Ovary (tissue), 9 donors: ENCODE results near the gene RAP1A. TPM values are rescaled to one million over a fixed set of nuclear protein-coding genes. Genes with fewer than 3 reads are reported as not detected.

Experiments
- DNase-seq, 5 donors: peaks; one replicate each; pipeline ENCODE4 v3.0.0-alpha.2; 2019 to 2020
- H3K27ac ChIP-seq, 2 donors: fragments of 200-600 bp; one replicate each; pipeline versions ENCODE4 v1.5.1 to v1.8.0; 2019 to 2022
- H3K27me3 ChIP-seq: fragments of 200-600 bp; one replicate; pipeline ENCODE4 v1.8.0; 2022
- H3K36me3 ChIP-seq: fragments of 200-600 bp; sonication (generic); one replicate; pipeline ENCODE4 v1.5.1; 2019
- H3K4me1 ChIP-seq: one replicate; pipeline ENCODE4 v1.8.1; 2013; ENCODE audit warnings: mild to moderate bottlenecking, moderate library complexity; ENCODE audit not compliant: insufficient read depth
- H3K4me3 ChIP-seq: fragments of 200-600 bp; sonication (generic); one replicate; pipeline ENCODE4 v1.5.1; 2017
- H3K9me3 ChIP-seq, 2 donors: fragments of 200-600 bp in 1 of 2; sonication (generic) in 1 of 2; one replicate each; pipeline versions ENCODE4 v1.5.1 to v1.8.1; 2013 to 2019; ENCODE audit warnings: mild to moderate bottlenecking in 1 of 2, moderate library complexity in 1 of 2
- EP300 ChIP-seq: sonication (generic); formaldehyde crosslinking; IDR thresholded peaks from one replicate; pipeline ENCODE4 v1.6.1; 2017; ENCODE audit warnings: antibody characterized with exemption
- POLR2A ChIP-seq: fragments of 450-650 bp; IDR thresholded peaks from one replicate; pipeline ENCODE4 v1.6.1; 2017; ENCODE audit warnings: antibody characterized with exemption, mild to moderate bottlenecking, moderate library complexity
- WGBS, 3 donors: extraction: QIAGEN DNeasy Blood & Tissue Kit in 1 of 3; methylation state at CpG; one replicate each; pipeline versions ENCODE4 v1.1.5 to v1.1.7; 2013 to 2017; 5-methylcytosine and 5-hydroxymethylcytosine counted together
- intact Hi-C, 4 donors: fragments of 100-400 bp; cut with DNase I; formaldehyde crosslinking; loops; one replicate each; pipeline versions ENCODE4 v1.11.0 to v1.15.1; 2022 to 2023
- polyA plus RNA-seq, 2 donors: library from polyadenylated mRNA; stranded (reverse); fragments of 200-250 nt in 1 of 2; fragments of 350-450 nt in 1 of 2; fragmentation: Illumina TruSeq in 1 of 2; extraction: RNeasy Lipid Tissue Mini Kit (QIAGEN cat#74804) in 1 of 2; gene quantifications; one replicate each; pipeline ENCODE4 v1.2.3, GENCODE V29; 2013 to 2014
- total RNA-seq, 7 donors: library from RNA; depleted of rRNA in 2 of 7; stranded (reverse); fragments of >200 nt in 2 of 7; fragmentation: NEBNext Ultra II Directional in 3 of 7; extraction: Animal tissue kit (Norgen Biotek cat#: 25700) in 3 of 7; gene quantifications; one replicate each; pipeline versions ENCODE4 v1.1.0 to v1.2.4, GENCODE V29; 2016 to 2023
- TF ChIP-seq, protein P1 (sequence below), 3 donors: fragments of 450-650 bp in 2 of 3; fragments of 200-600 bp in 1 of 3; IDR thresholded peaks; one replicate each; pipeline versions ENCODE4 v1.5.1 to v1.8.0; 2016 to 2022; ENCODE audit warnings: antibody characterized with exemption in 3 of 3, mild to moderate bottlenecking in 1 of 3
- donor health status: DM: no; HTN: no; CAD: no; lungs with moderate emphysema.
- donor health status: DM: no; HTN: no; CAD: no.
- donor health status: Bipolar disorder and iron deficiency.
- donor health status: DM: yes; HTN: yes; CAD: no.
- donor health status: DM: no; HTN: no; CAD: no.
- donor health status: DM: yes; HTN: yes; CAD: no.

RAP1A gene
- total and polyA plus RNA-seq, 9 donors = 22.2 to 118 (median 59.1) TPM

DNA sequence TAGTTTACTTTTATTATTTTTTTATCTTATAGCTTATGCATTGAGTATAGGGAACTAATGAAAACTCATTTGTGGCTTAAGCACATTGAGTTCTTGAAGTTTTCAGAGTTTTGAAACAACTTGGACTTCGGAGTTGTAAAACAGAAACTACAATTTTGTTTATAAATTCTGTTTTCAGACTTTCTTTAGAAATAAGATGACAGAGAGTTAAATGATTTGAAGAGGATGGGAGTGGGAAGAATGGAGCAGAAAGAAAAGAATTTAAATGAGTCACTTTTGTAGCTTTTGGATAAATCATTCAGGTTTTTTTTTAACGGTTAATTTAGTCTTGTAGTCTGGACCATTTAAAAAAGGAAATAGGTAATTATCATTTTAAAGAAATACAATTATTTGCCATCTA lies 87.3 kb downstream of the RAP1A start:
- H3K27me3 ChIP-seq = no peaks in the 10 kb centered on the region
- no peaks in the 10 kb centered on the region for H3K36me3 ChIP-seq
- no peak overlapping the region for H3K4me3 ChIP-seq
- H3K27ac ChIP-seq = no peak overlapping the region
- no peak for TF ChIP-seq POLR2A
- no peak for TF ChIP-seq EP300
- TF ChIP-seq, protein P1, sequence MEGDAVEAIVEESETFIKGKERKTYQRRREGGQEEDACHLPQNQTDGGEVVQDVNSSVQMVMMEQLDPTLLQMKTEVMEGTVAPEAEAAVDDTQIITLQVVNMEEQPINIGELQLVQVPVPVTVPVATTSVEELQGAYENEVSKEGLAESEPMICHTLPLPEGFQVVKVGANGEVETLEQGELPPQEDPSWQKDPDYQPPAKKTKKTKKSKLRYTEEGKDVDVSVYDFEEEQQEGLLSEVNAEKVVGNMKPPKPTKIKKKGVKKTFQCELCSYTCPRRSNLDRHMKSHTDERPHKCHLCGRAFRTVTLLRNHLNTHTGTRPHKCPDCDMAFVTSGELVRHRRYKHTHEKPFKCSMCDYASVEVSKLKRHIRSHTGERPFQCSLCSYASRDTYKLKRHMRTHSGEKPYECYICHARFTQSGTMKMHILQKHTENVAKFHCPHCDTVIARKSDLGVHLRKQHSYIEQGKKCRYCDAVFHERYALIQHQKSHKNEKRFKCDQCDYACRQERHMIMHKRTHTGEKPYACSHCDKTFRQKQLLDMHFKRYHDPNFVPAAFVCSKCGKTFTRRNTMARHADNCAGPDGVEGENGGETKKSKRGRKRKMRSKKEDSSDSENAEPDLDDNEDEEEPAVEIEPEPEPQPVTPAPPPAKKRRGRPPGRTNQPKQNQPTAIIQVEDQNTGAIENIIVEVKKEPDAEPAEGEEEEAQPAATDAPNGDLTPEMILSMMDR (IDR thresholded peaks at IDR 0.05) = no peak
- intact Hi-C loops = loop anchor here in 1 of 4 donors (5.0 kb wide), 1 partner anchor 1975 kb away; no protein-coding TSS in a partner anchor
- H3K4me1 ChIP-seq = no peaks in the 10 kb centered on the region
- no peak for DNase-seq
- 37 to 59% (median 42%) methylated on average over 2 of the region's 2 CpGs for WGBS, 3 donors
- H3K9me3 ChIP-seq = no peaks in the 10 kb centered on the region

DNA sequence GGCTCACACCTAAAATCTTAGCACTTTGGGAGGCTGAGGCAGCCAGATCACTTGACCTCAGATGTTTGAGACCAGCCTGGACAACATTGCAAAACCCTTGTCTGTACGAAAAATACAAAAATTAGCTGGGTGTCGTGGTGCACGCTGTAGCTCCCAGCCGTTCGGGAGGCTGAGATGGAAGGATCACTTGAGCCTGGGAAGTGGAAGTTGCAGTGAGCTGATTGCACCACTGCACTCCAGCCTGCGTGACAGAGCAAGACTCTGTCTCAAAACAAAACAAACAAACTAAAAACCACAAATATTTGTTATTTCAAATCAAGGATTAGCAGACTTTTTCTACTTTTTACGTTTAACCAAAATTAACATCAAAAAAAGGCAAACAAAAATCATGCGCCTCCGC lies 88.3 kb downstream of the RAP1A start:
- WGBS, 3 donors = 56 to 65% (median 60%) methylated on average over 9 of the region's 9 CpGs
- intact Hi-C loops = loop anchor here in 1 of 4 donors (5.0 kb wide), 1 partner anchor 1974 kb away; no protein-coding TSS in a partner anchor
- H3K36me3 ChIP-seq = no peaks in the 10 kb centered on the region
- H3K4me3 ChIP-seq = no peak overlapping the region
- no peaks in the 10 kb centered on the region for H3K4me1 ChIP-seq
- no peak for DNase-seq
- no peaks in the 10 kb centered on the region for H3K27me3 ChIP-seq
- TF ChIP-seq, protein P1 (IDR thresholded peaks at IDR 0.05) = no peak
- no peak for TF ChIP-seq POLR2A
- H3K27ac ChIP-seq = no peak overlapping the region
- no peaks in the 10 kb centered on the region for H3K9me3 ChIP-seq

DNA sequence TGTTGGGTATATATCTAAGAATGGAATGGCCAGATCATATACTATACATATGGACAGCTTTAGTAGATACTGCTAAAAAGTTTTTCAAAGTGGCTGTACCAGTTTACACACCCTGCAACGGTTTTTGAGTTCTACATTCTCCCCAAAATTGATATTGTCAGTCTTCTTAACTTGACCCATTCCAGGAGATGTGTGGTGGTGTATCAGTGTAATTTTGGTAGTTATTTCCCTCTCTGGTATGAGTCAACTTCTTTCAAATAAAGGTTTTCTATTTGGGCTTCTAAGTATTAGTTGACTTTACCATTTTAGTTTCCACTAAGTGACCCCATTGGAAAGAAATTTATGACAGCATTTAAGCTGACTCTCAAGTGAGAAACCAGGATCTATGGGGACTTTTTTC lies 90.4 kb downstream of the RAP1A start:
- no peaks in the 10 kb centered on the region for H3K9me3 ChIP-seq
- H3K36me3 ChIP-seq = no peaks in the 10 kb centered on the region
- H3K27ac ChIP-seq = no peak overlapping the region
- H3K4me1 ChIP-seq = no peaks in the 10 kb centered on the region
- 72 to 81% (median 80%) methylated on average over 1 of the region's 1 CpG for whole genome bisulfite sequencing, 3 donors
- no peak overlapping the region for H3K4me3 ChIP-seq
- intact Hi-C loops = loop anchor here in 1 of 4 donors (5.0 kb wide), 1 partner anchor 1972 kb away; no protein-coding TSS in a partner anchor
- DNase-seq = no peak
- no peak for TF ChIP-seq POLR2A
- TF ChIP-seq, protein P1 (IDR thresholded peaks at IDR 0.05) = no peak
- TF ChIP-seq EP300 = no peak
- no peaks in the 10 kb centered on the region for H3K27me3 ChIP-seq

DNA sequence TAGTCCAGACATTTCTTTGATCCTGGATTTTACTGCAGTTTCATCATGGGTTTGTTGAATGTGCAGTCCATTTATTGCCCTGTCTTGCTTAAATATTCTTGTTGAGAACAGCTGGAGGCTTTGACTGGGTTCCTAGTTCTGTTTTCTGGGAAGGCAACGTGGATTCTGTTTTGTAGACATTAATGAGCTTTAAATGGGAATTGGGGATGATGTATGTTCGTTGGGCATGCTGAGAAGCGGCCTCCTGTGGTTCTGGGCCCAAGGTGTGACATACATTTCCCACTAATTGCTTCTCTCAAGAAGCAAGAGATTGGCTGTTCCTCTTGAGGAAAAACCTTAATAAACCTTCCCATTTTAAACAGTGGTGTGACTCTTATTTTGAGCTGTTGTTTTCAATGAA lies 96.7 kb downstream of the RAP1A start:
- WGBS, 3 donors = 62 to 72% (median 67%) methylated on average over 3 of the region's 3 CpGs
- Histone ChIP-seq H3K36me3 (no peaks in the 10 kb centered on the region), H3K4me3 (no peak overlapping the region), H3K4me1 (no peaks in the 10 kb centered on the region), H3K9me3 (no peaks in the 10 kb centered on the region), H3K27ac (no peak overlapping the region), H3K27me3 (no peaks in the 10 kb centered on the region)
- no peak for DNase-seq
- TF ChIP-seq EP300 = no peak
- intact Hi-C loops = loop anchor here in 1 of 4 donors (5.0 kb wide), 1 partner anchor 36 kb away; no protein-coding TSS in a partner anchor

DNA sequence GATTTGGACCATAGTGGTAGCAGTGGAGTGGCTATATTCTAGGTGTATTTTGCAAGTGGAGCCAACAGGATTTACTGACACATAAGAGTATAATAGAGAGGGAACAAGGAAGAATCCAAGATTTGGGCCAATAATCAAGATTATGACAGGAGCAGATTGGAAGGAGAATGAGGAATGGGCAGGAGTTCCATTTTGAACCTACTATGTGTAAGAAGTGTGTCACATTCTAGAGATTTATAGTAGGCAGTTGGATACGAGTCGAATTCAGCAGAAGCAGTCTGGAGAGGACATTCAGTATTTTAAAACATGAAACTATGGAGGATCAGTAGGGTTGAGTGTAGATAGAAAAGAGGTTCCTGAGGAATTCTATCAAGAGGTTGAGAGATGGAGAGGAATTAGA lies 97.9 kb downstream of the RAP1A start:
- Histone ChIP-seq H3K4me3 (no peak overlapping the region), H3K36me3 (no peaks in the 10 kb centered on the region), H3K27me3 (no peaks in the 10 kb centered on the region), H3K9me3 (no peaks in the 10 kb centered on the region), H3K4me1 (peaks cover 1% of the 10 kb centered on the region), H3K27ac (no peak overlapping the region)
- no peak for DNase-seq
- TF ChIP-seq POLR2A = no peak
- TF ChIP-seq, protein P1 (IDR thresholded peaks at IDR 0.05) = no peak
- no peak for TF ChIP-seq EP300
- WGBS, 3 donors = 97 to 99% (median 97%) methylated on average over 2 of the region's 2 CpGs
- intact Hi-C loops = loop anchor here in 1 of 4 donors (5.0 kb wide), 1 partner anchor 35 kb away; no protein-coding TSS in a partner anchor
